Activated CD8-positive, alpha-beta T cell treated with anti-CD3 and anti-CD28 coated beads, Interleukin-2, amount 10 ng/mL, durations not matched to agents 7 days and 5 days (primary cell): ENCODE measurements around the gene TOX2. TPM values are rescaled to one million over a fixed set of nuclear protein-coding genes. Genes with fewer than 3 reads are reported as not detected.
"Not testable (repeated sequence)": the region's sequence is repeated elsewhere in the genome, so short reads cannot be mapped to it uniquely, and the experiment has no call there.

Experiments
- ATAC-seq: fragments of 150-1000 bp; cut with Tn5 transposase; one replicate; pipeline ENCODE4 v1.10.0; 2021; ENCODE audit warnings: moderate library complexity
- CTCF ChIA-PET: fragments of 350-600 bp; sonication (Branson Sonifier 250); formaldehyde crosslinking; loops from one replicate; lab custom pipeline; 2021; ENCODE audit warnings: antibody characterized with exemption; lab: Charles Lee
- POLR2A ChIA-PET: fragments of 350-600 bp; sonication (Branson Sonifier 250); formaldehyde crosslinking; loops from one replicate; lab custom pipeline; 2021; ENCODE audit warnings: antibody characterized with exemption; lab: Charles Lee
- DNase-seq: peaks from one replicate; pipeline ENCODE4 v3.0.0-alpha.2; 2020
- H3K27ac Mint-ChIP-seq: one replicate; pipeline ENCODE4 v1.8.0; 2021; ENCODE audit warnings: mild to moderate bottlenecking, mixed read lengths
- H3K27me3 Mint-ChIP-seq: one replicate; pipeline ENCODE4 v1.8.0; 2021; ENCODE audit warnings: low read depth, mixed read lengths
- H3K36me3 Mint-ChIP-seq: one replicate; pipeline ENCODE4 v1.8.0; 2021; ENCODE audit warnings: low read depth, mixed read lengths
- H3K4me1 Mint-ChIP-seq: one replicate; pipeline ENCODE4 v1.8.0; 2021; ENCODE audit warnings: low read depth, mixed read lengths
- H3K4me3 Mint-ChIP-seq: one replicate; pipeline ENCODE4 v1.8.0; 2021; ENCODE audit warnings: mild to moderate bottlenecking, mixed read lengths
- H3K9me3 Mint-ChIP-seq: one replicate; pipeline ENCODE4 v1.8.0; 2022; ENCODE audit warnings: mixed read lengths; ENCODE audit not compliant: insufficient read depth
- total RNA-seq, 2 experiments: library from RNA; stranded (reverse); gene quantifications; one replicate each; pipeline ENCODE4 v1.2.3, GENCODE V29; 2021

TOX2 gene
- total RNA-seq, 2 experiments from 2014 or later = 0.31 to 0.61 TPM

DNA sequence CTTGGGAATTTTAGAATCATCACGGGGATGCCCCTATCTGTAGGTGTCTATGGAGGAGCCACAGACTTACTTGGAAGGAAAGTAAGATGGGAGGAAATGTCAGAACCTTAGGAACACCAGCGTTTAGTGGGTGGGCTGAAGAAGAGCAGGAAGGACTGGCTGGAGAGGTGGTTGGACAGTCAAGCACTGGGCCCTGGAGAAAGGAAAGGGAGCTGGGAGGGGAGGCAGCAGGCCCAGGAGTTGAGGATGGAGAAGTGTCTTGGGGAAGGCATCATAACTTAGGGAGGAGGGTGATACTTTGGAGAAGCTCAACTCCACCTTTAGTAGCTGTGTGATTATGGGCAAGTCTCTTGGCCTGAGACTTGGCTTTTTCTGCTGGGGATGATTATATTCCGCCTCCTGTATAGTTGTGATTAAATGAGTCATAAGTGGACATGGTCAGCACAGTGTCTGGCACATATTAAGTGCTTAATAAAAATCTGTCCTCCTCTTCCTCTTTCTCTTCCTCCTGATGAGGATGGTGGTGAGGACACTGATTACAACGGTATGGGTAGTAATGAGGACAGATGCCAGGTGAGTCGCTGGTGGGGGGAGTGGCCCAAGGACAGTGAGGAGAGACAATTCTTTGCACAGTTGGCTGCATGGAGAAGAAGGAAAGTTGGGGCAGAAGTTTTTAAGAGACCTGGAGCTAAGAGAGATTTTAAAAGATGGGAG is 125.7 kb downstream of the TOX2 start:
- ChIA-PET POLR2A (no interaction called here), CTCF (interaction anchor here (0.9 kb wide), 1 partner anchor 29 kb away, joined by 3 read pairs; no protein-coding TSS in a partner anchor)
- Mint-ChIP-seq H3K27me3 (peaks cover 74% of the 10 kb centered on the region), H3K9me3 (peaks cover 5% of the 10 kb centered on the region), H3K36me3 (no peaks in the 10 kb centered on the region), H3K4me1 (peaks cover 1% of the 10 kb centered on the region), H3K4me3 (no peak overlapping the region), H3K27ac (no peak overlapping the region)
- no peak for DNase-seq
- ATAC-seq = no peak

DNA sequence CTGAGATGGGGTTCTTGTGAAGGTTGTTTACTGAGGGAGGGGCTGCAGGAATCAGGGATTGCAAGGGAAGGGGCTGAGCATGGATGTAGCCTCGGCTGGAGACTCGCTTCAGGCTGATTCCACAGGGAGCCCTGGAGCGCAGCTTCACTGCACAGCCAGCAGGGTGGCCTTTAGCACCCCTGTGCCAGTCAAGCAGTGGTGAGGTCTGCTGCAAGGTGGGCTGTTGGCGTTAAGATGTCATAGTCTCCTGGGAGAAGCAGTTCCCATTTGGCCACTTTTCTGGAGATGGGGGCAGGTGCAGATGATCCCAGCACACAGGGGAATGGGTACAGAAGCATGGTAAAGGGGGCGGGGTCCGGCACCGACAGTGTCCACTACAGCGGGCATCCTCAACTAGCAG is 126.3 kb downstream of the TOX2 start:
- DNase-seq (no peak), ATAC-seq (no peak)
- H3K4me1 Mint-ChIP-seq = no peaks in the 10 kb centered on the region
- no peak overlapping the region for H3K4me3 Mint-ChIP-seq
- ChIA-PET POLR2A (no interaction called here), CTCF (no interaction called here)
- H3K27me3 Mint-ChIP-seq = peaks cover 76% of the 10 kb centered on the region
- peaks cover 5% of the 10 kb centered on the region for H3K9me3 Mint-ChIP-seq
- no peak overlapping the region for H3K27ac Mint-ChIP-seq
- no peaks in the 10 kb centered on the region for H3K36me3 Mint-ChIP-seq

DNA sequence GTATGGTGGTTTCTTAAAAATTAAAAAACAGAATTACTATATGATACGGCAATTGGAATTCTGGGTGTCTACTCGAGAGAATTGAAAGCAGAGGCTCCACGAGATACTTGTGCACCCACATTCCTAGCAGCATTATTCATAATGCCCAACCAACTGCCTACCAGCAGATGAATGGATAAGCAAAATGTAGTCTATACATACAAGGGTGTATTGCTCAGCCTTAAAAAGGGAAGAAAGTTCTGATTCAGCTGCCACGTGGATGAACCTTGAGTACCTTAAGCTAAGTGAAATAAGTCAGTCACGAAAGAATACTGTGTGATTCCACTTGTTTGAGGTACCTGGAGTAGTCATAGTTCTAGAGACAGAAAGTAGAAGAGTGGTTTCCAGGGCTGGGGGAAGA is 130.1 kb downstream of the TOX2 start:
- POLR2A ChIA-PET, H3K27ac Mint-ChIP-seq, H3K4me3 Mint-ChIP-seq, ATAC-seq, H3K9me3 Mint-ChIP-seq, H3K4me1 Mint-ChIP-seq, DNase-seq, H3K36me3 Mint-ChIP-seq: not testable (repeated sequence)
- H3K27me3 Mint-ChIP-seq = peaks cover 54% of the 10 kb centered on the region
- CTCF ChIA-PET = interaction anchor here (1.1 kb wide), 1 partner anchor 295 kb away, joined by 3 read pairs; no protein-coding TSS in a partner anchor

DNA sequence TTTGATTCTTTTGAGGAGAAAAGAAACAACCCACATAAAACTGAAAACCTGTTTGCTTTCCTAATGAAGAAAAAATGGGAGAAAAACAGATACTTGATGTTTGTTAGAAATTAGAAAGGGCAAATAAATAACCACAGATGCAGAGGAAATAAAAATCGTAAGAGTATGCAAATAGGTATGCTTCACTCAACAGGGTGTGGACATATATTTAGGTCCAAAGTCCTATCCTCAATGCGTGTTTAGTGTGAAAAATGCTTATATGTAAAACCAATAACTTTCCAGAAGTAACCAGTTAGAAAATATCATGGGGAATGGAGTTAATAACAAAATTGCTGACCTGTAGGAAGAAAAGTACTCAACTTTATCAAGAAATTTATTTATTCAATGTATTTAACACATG is 135.7 kb downstream of the TOX2 start:
- H3K27me3 Mint-ChIP-seq = peaks cover 30% of the 10 kb centered on the region
- no peak overlapping the region for H3K4me3 Mint-ChIP-seq
- no peak for DNase-seq
- no peaks in the 10 kb centered on the region for H3K4me1 Mint-ChIP-seq
- ATAC-seq = no peak
- ChIA-PET CTCF (interaction anchor here (0.7 kb wide), 1 partner anchor 30 kb away, joined by 3 read pairs; no protein-coding TSS in a partner anchor), POLR2A (no interaction called here)
- H3K36me3 Mint-ChIP-seq = no peaks in the 10 kb centered on the region
- no peak overlapping the region for H3K27ac Mint-ChIP-seq
- H3K9me3 Mint-ChIP-seq = no peaks in the 10 kb centered on the region

DNA sequence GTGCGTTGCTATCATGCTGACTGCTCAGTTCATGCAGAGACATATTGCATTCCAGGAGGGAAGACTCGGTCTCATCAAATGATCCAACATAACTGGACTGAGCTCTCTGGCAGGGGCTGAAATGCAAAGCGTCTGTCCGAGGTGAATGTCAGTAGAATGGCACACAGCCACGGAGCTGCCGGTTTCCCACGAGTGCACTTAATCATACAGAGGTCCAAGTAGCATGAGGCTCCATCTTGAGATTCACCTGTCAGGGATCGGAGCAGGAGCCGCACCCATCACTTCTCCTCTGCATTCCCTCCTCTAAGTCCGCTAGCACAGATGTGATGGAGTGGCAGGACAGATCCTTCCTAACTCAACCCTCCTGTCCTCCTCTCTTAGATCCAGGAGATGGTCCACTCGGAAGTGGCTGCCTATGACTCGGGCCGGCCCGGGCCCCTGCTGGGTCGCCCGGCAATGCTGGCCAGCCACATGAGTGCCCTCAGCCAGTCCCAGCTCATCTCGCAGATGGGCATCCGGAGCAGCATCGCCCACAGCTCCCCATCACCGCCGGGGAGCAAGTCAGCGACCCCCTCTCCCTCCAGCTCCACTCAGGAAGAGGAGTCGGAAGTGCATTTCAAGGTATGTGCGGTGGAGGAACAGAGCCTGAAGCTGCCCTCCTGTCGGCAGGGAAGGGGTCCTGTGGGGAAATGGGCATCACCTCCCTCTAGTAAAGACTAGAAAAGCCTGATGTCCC is 136.4 kb downstream of the TOX2 start:
- Mint-ChIP-seq H3K27ac (no peak overlapping the region), H3K4me3 (no peak overlapping the region), H3K36me3 (no peaks in the 10 kb centered on the region), H3K4me1 (peaks cover 3% of the 10 kb centered on the region), H3K9me3 (no peaks in the 10 kb centered on the region), H3K27me3 (peaks cover 26% of the 10 kb centered on the region)
- ChIA-PET POLR2A (no interaction called here), CTCF (interaction anchor here (1.0 kb wide), 1 partner anchor 322 kb away, joined by 3 read pairs; no protein-coding TSS in a partner anchor)
- no peak for ATAC-seq
- no peak for DNase-seq

DNA sequence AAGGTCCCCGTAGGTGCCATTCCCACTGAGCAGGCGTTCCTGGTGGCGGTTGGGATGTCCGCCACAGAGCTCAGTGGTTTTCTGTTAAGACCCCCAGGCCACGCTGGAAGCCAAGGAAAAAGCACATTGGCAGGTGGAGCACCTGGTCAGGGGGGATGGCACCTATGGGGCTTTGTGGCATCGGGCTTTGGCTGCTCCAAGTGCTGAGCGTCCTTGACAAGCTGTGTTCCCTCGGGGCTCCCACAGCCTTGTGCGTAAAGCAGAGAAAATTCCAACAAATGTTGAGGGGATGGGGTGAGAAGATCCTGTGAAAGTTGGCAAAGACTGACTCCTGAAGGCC is 137.0 kb downstream of the TOX2 start:
- Mint-ChIP-seq H3K4me3 (no peak overlapping the region), H3K27me3 (peaks cover 25% of the 10 kb centered on the region), H3K27ac (no peak overlapping the region), H3K4me1 (peaks cover 5% of the 10 kb centered on the region), H3K9me3 (no peaks in the 10 kb centered on the region), H3K36me3 (no peaks in the 10 kb centered on the region)
- CTCF ChIA-PET = interaction anchor here (1.0 kb wide), 1 partner anchor 323 kb away, joined by 3 read pairs; no protein-coding TSS in a partner anchor
- ATAC-seq (no peak), DNase-seq (no peak)
- POLR2A ChIA-PET = no interaction called here

DNA sequence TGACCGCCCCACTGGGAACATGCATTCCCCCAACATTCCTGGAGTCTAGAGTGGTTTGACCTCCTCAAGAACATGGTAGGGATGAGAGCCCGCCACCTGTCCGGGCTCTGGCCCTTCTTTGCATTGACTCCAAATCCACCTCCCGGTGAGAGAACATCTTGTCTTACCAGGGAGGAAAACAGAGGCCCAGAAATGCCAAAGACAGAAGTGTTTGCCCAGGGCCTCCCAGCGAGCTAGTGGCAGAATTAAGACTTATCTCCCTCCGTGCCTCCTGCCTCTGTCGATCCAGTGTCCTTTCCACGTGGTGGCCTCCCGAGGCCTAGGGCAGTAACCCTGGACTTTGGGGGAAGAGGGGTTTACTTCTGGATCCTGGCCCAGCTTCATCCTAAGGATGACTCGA is 137.5 kb downstream of the TOX2 start:
- Mint-ChIP-seq H3K36me3 (no peaks in the 10 kb centered on the region), H3K4me1 (peaks cover 5% of the 10 kb centered on the region), H3K4me3 (no peak overlapping the region), H3K9me3 (no peaks in the 10 kb centered on the region), H3K27ac (no peak overlapping the region), H3K27me3 (peaks cover 21% of the 10 kb centered on the region)
- no peak for DNase-seq
- POLR2A ChIA-PET = no interaction called here
- no peak for ATAC-seq
- CTCF ChIA-PET = no interaction called here

DNA sequence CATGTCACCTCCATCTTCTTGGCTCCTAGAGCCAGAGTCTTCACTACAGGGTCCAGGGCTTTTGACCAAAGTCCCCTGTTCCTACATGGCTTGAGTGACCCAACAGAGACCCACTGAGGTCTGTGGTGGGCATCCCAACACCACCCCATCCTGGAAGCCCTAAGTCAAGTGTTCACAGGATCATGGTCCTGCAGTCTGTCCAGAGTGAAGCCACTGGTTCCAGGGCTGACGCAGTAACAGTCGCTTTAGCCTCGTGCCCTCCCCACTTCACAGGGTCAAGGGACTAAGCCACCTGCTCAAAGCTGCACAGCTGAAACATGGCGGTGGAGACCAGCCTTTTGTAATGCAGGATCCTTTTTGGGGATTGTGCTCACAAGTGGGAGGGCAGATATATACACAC is 138.4 kb downstream of the TOX2 start:
- H3K27me3 Mint-ChIP-seq = peaks cover 20% of the 10 kb centered on the region
- peaks cover 5% of the 10 kb centered on the region for H3K4me1 Mint-ChIP-seq
- H3K27ac Mint-ChIP-seq = no peak overlapping the region
- peaks cover 3% of the 10 kb centered on the region for H3K36me3 Mint-ChIP-seq
- ATAC-seq = no peak
- H3K9me3 Mint-ChIP-seq = no peaks in the 10 kb centered on the region
- no peak for DNase-seq
- no peak overlapping the region for H3K4me3 Mint-ChIP-seq
- ChIA-PET POLR2A (no interaction called here), CTCF (no interaction called here)

DNA sequence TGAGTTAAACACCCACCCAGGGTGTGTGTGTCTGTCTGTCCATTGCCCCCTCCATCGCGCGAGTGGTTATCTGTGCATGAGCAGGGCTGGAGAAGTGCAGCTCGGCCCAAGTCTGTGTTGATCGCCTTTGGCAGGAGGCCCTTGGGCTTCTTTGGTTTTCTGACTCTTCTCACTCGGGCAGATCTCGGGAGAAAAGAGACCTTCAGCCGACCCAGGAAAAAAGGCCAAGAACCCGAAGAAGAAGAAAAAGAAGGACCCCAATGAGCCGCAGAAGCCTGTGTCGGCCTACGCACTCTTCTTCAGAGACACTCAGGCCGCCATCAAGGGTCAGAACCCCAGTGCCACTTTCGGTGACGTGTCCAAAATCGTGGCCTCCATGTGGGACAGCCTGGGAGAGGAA is 139.5 kb downstream of the TOX2 start:
- CTCF ChIA-PET = interaction anchor here (7.8 kb wide), 1 partner anchor 27 kb away, joined by 103 read pairs; no protein-coding TSS in a partner anchor
- H3K27ac Mint-ChIP-seq = no peak overlapping the region
- peaks cover 13% of the 10 kb centered on the region for H3K36me3 Mint-ChIP-seq
- no peak for DNase-seq
- POLR2A ChIA-PET = no interaction called here
- no peak overlapping the region for H3K4me3 Mint-ChIP-seq
- peaks cover 6% of the 10 kb centered on the region for H3K9me3 Mint-ChIP-seq
- peaks cover 20% of the 10 kb centered on the region for H3K27me3 Mint-ChIP-seq
- ATAC-seq = no peak
- H3K4me1 Mint-ChIP-seq = peaks cover 5% of the 10 kb centered on the region

DNA sequence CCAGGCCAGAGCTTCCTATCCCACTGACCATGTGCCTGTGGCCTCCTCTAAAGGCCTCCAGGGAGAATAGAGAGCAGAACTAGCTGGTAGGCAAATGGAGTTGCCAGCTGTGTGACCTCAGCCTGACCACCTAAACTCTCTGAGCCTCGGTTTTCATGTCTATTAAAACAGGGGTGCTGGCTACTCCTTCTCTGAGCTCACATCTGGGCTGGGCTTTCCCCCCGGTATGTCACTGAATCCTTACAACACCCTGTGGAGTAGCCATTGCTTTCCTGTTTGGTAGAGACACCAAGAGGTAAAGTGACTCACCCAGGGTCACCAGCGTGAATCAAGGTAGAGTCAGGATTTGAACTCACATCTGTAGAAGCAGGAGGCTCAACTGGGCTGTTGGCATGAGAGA is 140.2 kb downstream of the TOX2 start:
- ATAC-seq (no peak), DNase-seq (no peak)
- no peak overlapping the region for H3K27ac Mint-ChIP-seq
- peaks cover 20% of the 10 kb centered on the region for H3K27me3 Mint-ChIP-seq
- CTCF ChIA-PET = interaction anchor here (0.7 to 7.8 kb wide), 2 partner anchors 26 to 304 kb away, joined by 3 to 103 read pairs; no protein-coding TSS in a partner anchor
- peaks cover 15% of the 10 kb centered on the region for H3K36me3 Mint-ChIP-seq
- peaks cover 5% of the 10 kb centered on the region for H3K4me1 Mint-ChIP-seq
- POLR2A ChIA-PET = no interaction called here
- no peak overlapping the region for H3K4me3 Mint-ChIP-seq
- peaks cover 6% of the 10 kb centered on the region for H3K9me3 Mint-ChIP-seq

DNA sequence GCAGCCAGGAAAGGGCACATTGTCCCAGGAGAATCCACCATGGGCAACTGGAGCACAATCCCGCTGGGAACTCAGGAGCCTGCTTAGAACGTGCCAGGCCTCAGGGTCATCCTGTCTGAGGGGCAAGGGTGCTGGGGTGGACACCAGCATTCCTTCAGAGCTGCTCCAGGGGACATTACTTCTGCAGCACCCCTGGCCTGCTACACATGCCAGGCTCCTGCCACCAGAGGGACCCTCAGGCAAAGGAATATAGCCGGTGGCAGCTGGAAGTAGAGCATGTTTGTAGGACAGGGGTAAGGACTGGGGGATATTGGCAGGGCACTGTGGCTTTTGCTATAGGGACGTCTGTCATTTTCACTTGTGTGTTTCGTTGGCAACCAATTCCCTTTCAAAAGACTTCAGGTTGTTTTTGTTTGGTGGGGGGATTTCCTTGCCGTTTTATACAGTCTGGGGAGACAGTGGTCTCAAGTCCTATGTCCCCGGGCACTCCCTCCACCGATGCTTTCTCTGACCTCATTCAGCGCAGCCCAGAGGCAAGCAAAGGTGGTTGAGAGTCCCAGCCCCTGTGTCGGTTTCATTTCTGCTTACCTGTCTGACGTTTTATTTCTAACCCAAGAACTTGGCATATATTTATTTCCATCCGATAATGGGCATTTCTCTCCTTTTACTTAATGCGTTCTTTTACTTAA is 141.5 kb downstream of the TOX2 start:
- POLR2A ChIA-PET = no interaction called here
- no peak overlapping the region for H3K4me3 Mint-ChIP-seq
- peaks cover 17% of the 10 kb centered on the region for H3K27me3 Mint-ChIP-seq
- peak; percentile 67 for DNase-seq
- ATAC-seq = peak; percentile 77
- peaks cover 6% of the 10 kb centered on the region for H3K9me3 Mint-ChIP-seq
- no peak overlapping the region for H3K27ac Mint-ChIP-seq
- H3K36me3 Mint-ChIP-seq = peaks cover 19% of the 10 kb centered on the region
- peaks cover 14% of the 10 kb centered on the region for H3K4me1 Mint-ChIP-seq
- CTCF ChIA-PET = interaction anchor here (0.7 to 7.8 kb wide), 11 partner anchors 13 to 322 kb away, joined by 3 to 103 read pairs (median 4); no protein-coding TSS in a partner anchor
